ENCODE results near the gene RAB25.

DNA sequence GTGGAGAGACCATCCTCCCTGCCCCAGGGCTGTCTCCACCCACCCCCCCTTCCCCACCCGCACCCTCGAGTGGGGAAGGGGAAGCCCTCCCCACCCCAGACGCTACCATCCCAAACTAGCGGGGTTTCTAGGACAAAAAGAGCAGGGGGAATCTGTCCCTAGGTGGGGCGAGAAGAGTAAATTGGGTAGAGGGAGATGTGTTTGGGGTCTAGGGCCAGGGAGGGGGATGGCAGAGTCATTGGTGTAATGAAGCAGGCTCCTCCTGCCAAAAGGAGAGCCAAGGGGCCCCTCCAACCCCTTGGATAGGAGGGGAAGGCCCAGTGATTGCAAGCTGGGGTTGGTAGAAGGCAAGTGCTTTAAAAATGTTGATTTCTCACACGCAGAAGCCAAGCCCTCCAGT lies 11.3 kb downstream of the RAB25 start:
- no peak for TF ChIP-seq ZBTB33 (IDR thresholded peaks at IDR 0.05)
- TF ChIP-seq, protein P1, sequence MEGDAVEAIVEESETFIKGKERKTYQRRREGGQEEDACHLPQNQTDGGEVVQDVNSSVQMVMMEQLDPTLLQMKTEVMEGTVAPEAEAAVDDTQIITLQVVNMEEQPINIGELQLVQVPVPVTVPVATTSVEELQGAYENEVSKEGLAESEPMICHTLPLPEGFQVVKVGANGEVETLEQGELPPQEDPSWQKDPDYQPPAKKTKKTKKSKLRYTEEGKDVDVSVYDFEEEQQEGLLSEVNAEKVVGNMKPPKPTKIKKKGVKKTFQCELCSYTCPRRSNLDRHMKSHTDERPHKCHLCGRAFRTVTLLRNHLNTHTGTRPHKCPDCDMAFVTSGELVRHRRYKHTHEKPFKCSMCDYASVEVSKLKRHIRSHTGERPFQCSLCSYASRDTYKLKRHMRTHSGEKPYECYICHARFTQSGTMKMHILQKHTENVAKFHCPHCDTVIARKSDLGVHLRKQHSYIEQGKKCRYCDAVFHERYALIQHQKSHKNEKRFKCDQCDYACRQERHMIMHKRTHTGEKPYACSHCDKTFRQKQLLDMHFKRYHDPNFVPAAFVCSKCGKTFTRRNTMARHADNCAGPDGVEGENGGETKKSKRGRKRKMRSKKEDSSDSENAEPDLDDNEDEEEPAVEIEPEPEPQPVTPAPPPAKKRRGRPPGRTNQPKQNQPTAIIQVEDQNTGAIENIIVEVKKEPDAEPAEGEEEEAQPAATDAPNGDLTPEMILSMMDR (IDR thresholded peaks at IDR 0.05; ENCODE audit: low read depth, low read length, missing input control), result no peak
- no peak for TF ChIP-seq JUND (IDR thresholded peaks at IDR 0.05)
- TF ChIP-seq RAD21 (IDR thresholded peaks at IDR 0.05), result no peak
- TF ChIP-seq, protein P2, sequence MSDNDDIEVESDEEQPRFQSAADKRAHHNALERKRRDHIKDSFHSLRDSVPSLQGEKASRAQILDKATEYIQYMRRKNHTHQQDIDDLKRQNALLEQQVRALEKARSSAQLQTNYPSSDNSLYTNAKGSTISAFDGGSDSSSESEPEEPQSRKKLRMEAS (IDR thresholded peaks at IDR 0.05), result no peak
- TF ChIP-seq YY1 (IDR thresholded peaks at IDR 0.05), result no peak
- TF ChIP-seq TAF1 (conservative IDR thresholded peaks at IDR 0.05), result no peak
- no peak for TF ChIP-seq SP1 (IDR thresholded peaks at IDR 0.05)
